IPS DF 6.9 (cell line): ENCODE data around the gene MPRIP.

Source experiments
- DNase-seq: peaks from one replicate; pipeline ENCODE4 v3.0.0-alpha.2; 2013; ENCODE audit warnings: low read depth, low spot score
- H3K27ac ChIP-seq: one replicate; pipeline ENCODE4 v1.5.1; 2013; ENCODE audit warnings: low read length, control low read depth
- H3K27me3 ChIP-seq: 2 replicates; pipeline ENCODE4 v1.6.1; 2013; ENCODE audit warnings: mild to moderate bottlenecking, low read length; ENCODE audit not compliant: control insufficient read depth, insufficient read depth
- H3K36me3 ChIP-seq: 2 replicates; pipeline ENCODE4 v1.6.1; 2013; ENCODE audit warnings: low read length; ENCODE audit not compliant: control insufficient read depth, insufficient read depth
- H3K4me1 ChIP-seq: 2 replicates; pipeline ENCODE4 v1.6.1; 2013; ENCODE audit warnings: low read length; ENCODE audit not compliant: control insufficient read depth, insufficient read depth
- H3K4me3 ChIP-seq: 2 replicates; pipeline ENCODE4 v1.5.1; 2013; ENCODE audit warnings: mild to moderate bottlenecking, low read length
- H3K9me3 ChIP-seq: 2 replicates; pipeline ENCODE4 v1.6.1; 2013; ENCODE audit warnings: low read length, inconsistent platforms; ENCODE audit not compliant: control insufficient read depth, insufficient read depth
- WGBS: extraction: QIAGEN DNeasy Blood & Tissue Kit; methylation state at CpG from one replicate; pipeline ENCODE4 v1.1.7; 2013; ENCODE audit warnings: mixed read lengths, missing lambda C conversion rate; ENCODE audit not compliant: insufficient read length, insufficient coverage; 5-methylcytosine and 5-hydroxymethylcytosine counted together

MPRIP gene

DNA sequence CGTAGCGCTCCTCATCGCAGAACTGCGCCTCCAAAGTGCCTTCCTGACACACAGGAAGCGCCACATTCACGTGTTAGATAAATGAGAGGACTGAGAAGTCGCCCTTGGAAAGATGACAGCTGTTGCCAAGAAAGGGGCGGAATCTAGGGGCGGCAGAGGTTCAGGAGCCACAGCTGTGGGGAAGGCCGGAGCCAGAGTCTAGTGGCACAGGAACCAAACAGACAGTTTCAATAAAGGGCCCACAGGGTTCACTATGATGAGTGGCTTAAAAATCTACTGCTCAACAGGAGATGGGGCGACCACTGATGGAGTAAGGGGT lies 190.0 kb downstream of the MPRIP start:
- WGBS = no CpG with 5 or more reads among the region's 11 CpGs
- no peak overlapping the region for H3K4me3 ChIP-seq
- DNase-seq = no peak
- no peak overlapping the region for H3K27ac ChIP-seq
- H3K4me1 ChIP-seq = 0 out of 2 replicates have a peak, but pooled peaks cover 2% of the 10 kb centered on the region
- H3K36me3 ChIP-seq = peaks cover 11% of the 10 kb centered on the region; the same call in 1 of the 2 replicates
- no peaks in the 10 kb centered on the region for H3K9me3 ChIP-seq
- no peaks in the 10 kb centered on the region for H3K27me3 ChIP-seq

- Histone ChIP-seq H3K4me3 (no peak overlapping the region), H3K27ac (no peak overlapping the region), H3K9me3 (no peaks in the 10 kb centered on the region), H3K36me3 (peaks cover 4% of the 10 kb centered on the region; the same call in 1 of the 2 replicates), H3K4me1 (0 out of 2 replicates have a peak, but pooled peaks cover 2% of the 10 kb centered on the region), H3K27me3 (no peaks in the 10 kb centered on the region)
- WGBS = no CpG with 5 or more reads among the region's 19 CpGs
- DNase-seq = no peak
Measured at GRCh38 chr17:17235212-17236174, 193.2 kb downstream of the MPRIP start.

DNA sequence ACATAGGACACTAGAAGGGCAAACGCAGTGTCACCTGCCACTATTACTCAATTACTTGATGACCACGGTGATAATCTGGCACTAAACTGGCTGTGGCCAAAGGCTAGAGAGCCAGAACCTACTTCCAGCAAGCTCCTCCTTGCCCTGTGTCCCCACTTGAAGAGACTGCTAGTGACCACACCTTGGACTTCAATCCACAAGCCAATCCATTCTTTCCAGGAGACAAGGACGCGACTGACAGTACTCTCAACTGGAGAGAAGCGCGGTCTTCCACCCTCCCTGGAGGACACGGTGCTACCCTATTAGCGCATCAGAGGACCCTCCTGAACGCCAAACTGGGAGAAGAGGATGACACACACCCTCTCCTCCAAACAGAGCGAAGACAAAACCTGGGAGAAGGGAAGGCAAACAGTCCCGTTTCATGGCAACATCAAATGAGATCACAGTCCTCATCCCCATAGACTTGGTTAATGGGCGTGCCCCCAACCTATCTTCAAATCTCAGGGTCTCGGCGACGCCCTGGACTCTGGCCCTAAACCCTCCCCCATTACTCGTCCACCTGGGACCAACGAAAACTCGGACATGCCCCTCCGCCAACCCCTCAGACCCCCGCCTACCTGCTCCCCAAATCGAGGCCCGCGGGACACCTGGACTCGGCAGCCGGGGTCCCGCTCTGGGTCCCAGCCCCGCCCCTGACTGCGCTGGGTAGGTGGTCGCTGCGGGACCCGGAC lies 194.2 kb downstream of the MPRIP start:
- Histone ChIP-seq H3K36me3 (peaks cover 4% of the 10 kb centered on the region; the same call in 1 of the 2 replicates), H3K4me1 (0 out of 2 replicates have a peak, but pooled peaks cover 2% of the 10 kb centered on the region), H3K9me3 (no peaks in the 10 kb centered on the region), H3K27ac (no peak overlapping the region), H3K27me3 (no peaks in the 10 kb centered on the region), H3K4me3 (peak overlapping the region; percentile 92)
- no CpG with 5 or more reads among the region's 31 CpGs for WGBS
- no peak for DNase-seq

DNA sequence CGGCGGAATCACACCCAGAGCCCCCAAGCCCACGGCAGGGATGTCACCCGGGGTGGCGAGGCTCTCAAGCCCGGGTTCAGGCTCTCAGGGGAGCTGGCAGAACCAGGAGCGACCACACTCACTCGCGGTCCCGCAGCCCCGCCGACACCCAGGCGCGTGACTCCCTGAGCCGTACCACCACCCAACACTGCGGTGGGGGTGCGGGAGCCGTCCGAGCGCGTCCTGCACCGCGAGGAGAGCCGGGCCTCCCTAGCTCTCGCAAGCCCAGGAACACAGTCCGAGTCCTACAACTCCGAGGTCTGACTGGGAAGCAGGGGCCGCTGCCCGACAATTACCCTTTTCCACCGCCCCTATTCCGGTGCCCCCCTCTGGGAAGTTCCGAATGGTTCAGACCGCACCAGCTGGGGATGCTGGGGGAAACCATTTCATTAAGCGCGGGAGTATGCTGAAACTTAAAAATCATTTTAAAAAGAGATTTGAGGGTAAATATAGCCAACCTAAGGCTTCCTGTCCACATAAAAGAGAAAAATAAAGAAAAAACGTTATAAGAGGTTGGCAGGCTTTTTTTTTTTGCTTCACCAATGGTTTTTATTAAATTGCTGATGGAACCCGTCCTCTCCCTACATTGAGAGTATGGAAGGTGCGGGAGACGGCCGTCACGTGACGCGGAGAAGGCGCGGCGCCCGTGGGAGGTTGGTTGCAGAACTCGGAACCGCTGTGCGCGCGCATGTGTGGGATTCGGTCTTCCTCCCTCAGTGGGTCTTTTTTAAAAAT lies 195.0 kb downstream of the MPRIP start, which contains the start of gene FLCN:
TSS of gene FLCN (minus strand) at position 143 of the 774 bp plus-strand sequence. CDS start 9,031 bp downstream, outside the sequence.
- no peak within 1 kb of the TSS for H3K27ac ChIP-seq
- H3K4me3 ChIP-seq = peak within 1 kb of the TSS; percentile 92
- no CpG with 5 or more reads among the region's 53 CpGs for WGBS
- no peaks in the 10 kb centered on the region for H3K27me3 ChIP-seq
- peak; percentile 57 for DNase-seq
- no peaks in the 10 kb centered on the region for H3K36me3 ChIP-seq
- H3K9me3 ChIP-seq = no peaks in the 10 kb centered on the region
- H3K4me1 ChIP-seq = 0 out of 2 replicates have a peak, but pooled peaks cover 2% of the 10 kb centered on the region

- Histone ChIP-seq H3K27me3 (no peaks in the 10 kb centered on the region), H3K9me3 (no peaks in the 10 kb centered on the region), H3K27ac (no peak overlapping the region), H3K4me1 (0 out of 2 replicates have a peak, but pooled peaks cover 2% of the 10 kb centered on the region), H3K4me3 (no peak overlapping the region), H3K36me3 (no peaks in the 10 kb centered on the region)
- WGBS = no CpG with 5 or more reads among the region's 1 CpG
- DNase-seq = no peak
Measured at GRCh38 chr17:17239832-17240231, 197.6 kb downstream of the MPRIP start.

- no peaks in the 10 kb centered on the region for H3K27me3 ChIP-seq
- H3K4me1 ChIP-seq = no peaks in the 10 kb centered on the region
- WGBS = no CpG with 5 or more reads among the region's 10 CpGs
- H3K4me3 ChIP-seq = no peak overlapping the region
- H3K27ac ChIP-seq = no peak overlapping the region
- H3K36me3 ChIP-seq = no peaks in the 10 kb centered on the region
- no peaks in the 10 kb centered on the region for H3K9me3 ChIP-seq
- no peak for DNase-seq
Measured at GRCh38 chr17:17241656-17242055, 199.4 kb downstream of the MPRIP start.

- no peak overlapping the region for H3K27ac ChIP-seq
- no peaks in the 10 kb centered on the region for H3K27me3 ChIP-seq
- WGBS = no CpG with 5 or more reads among the region's 7 CpGs
- H3K9me3 ChIP-seq = no peaks in the 10 kb centered on the region
- H3K36me3 ChIP-seq = 0 out of 2 replicates have a peak, but pooled peaks cover 2% of the 10 kb centered on the region
- no peaks in the 10 kb centered on the region for H3K4me1 ChIP-seq
- no peak for DNase-seq
- no peak overlapping the region for H3K4me3 ChIP-seq
Measured at GRCh38 chr17:17242246-17242645, 200.0 kb downstream of the MPRIP start.
